SH-SY5Y (cell line): Measurements from ENCODE around the gene SEMA4G.

ENCODE experiments used
- GATA2 ChIP-seq: IDR thresholded peaks from 2 replicates; pipeline ENCODE4 v1.6.1; 2011; ENCODE audit warnings: mild to moderate bottlenecking, low read depth, low read length
- GATA3 ChIP-seq: IDR thresholded peaks from 2 replicates; pipeline ENCODE4 v1.6.1; 2011; ENCODE audit warnings: low read depth, mild to moderate bottlenecking, low read length, moderate library complexity

- no peak for TF ChIP-seq GATA3
- TF ChIP-seq GATA2 = no peak
These were observed 17.3 kb downstream of the SEMA4G start for GRCh38 chr10:100986623-100986951.
